Eye (tissue), 1 donor: Measurements from ENCODE around the gene IGSF9.

ENCODE experiments used
- DNase-seq: peaks from one replicate; pipeline ENCODE4 v3.0.0-alpha.2; 2015

IGSF9 gene

DNA sequence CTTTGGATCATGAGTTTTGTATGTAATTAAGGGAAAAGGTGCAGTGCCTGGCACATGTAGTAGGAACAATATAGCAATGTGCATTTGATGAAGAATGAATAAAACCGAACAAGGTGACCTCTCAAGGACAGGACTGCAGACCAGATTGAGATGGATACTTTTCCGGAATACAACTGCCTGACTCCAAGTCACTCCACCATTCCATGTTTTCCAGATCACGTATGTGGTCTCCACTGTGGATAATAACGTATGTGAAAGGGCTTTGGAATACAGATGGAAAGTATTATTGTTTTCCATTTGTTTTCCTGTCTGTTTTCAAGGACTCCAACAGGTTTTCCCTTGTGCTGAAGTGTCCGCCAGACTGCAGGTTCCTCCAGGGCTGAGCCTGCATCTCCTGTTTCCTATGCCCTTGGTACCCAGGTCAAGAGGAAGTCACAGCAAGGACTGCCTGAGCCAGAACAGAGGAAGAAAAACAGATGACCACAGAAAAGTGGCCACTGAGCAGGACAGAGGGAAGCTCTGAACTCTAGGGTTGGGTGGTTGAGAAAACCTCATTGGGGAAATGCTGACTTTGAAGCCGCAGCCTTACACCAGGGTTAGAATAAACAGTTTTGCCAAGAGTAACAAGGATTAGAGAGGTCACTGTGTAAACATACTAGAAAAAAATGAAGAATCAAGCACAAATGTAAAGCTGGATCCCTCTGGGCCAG is 49.4 kb downstream of the IGSF9 start:
- DNase-seq = no peak

DNA sequence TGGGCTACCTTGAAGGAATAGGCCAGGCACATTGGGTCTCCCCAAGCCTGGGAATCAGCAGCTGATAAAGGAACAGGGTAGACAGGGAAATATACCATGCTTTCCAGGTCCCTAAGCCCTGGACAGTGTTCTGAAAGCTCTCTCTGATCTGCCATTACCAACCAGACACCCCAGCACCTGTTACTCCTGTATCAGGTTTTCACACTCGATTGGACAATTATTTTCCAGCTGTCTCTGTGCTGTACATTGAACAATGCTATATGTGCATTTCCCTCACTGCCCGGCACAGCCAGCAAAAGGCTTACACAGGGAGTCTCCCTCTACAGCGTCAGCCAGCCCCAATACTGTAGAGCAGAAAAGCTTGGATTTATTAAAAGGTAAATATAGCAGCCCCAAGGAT is 50.1 kb downstream of the IGSF9 start:
- peak; percentile 38 for DNase-seq

DNA sequence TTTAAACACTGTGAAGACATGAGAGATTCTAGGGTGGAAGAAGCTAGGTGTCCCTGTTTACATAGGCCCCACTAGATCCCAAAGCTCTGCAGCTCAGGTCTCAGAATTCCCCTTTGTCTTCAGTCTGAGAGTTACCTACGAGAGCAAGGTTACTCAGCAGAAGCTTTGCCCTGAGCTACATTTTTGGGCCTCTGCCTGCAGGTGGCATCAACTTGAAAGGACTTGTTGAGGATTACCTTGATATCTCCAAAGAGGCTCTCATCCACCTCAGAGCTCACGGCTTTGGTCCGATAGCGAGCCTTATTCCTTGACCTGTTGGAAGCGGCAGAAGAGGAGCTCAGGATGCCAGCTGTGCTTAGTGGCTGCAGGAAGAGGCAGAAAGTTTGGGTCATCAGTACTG is 52.5 kb downstream of the IGSF9 start:
- no peak for DNase-seq

DNA sequence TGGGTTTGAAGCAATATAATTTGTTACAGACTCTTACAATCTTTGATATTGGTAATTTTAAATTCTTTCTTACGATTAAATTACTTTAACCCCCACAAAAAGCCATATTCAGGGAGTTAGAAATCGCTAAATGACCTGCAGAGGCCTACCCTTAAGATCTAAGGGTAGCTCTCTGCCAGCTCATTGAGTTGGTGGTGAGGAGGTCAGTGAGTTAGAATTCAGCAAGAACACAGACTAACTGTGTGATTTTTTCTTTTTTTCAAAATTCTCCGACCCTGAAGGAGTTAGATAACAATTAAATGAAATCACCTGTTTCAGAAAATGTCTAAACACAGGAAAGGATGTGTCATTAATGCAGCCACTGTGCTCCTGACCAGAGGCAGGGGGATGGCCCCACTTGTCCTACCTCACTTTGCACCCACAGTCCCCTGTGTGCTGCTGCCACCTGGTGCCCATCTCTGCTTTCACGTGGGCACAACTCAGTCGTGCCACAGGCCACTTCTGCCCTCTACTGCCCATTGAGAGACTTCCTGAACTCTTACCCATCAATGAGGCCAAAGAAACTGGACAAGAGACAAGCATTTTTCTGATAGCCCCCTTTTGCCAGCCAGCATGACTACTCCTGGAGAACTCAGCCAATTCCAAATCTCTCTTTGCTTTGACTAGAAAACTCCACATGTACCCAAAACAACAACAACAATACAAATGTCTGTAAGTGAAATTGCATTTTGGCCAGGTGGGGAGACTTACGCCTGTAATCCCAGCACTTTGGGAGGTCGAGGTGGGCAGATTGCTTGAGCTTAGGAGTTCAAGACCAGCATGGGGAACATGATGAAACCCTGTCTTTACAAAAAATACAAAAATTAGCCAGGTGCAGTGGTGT is 53.9 kb downstream of the IGSF9 start:
- DNase-seq = peak; percentile 87

DNA sequence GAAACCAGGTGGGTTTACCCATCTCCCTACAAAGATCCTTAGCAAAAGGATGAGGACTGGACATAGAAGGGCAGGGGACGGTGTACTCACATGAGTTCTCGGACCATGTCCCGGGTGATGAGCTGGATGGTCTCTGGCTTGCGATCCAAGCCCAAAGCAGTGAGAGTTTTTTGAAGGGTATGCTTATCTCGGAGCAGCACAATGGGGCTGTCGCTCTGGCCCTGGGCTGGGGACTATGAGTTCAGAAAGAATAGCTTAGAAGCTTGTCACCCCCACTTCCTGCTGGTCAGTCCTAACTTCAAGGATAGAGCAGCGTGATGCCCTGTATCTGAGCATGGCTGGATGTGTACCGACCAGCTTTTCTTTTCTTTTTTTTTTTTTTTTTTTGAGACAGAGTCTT is 55.0 kb downstream of the IGSF9 start:
- DNase-seq = no peak

DNA sequence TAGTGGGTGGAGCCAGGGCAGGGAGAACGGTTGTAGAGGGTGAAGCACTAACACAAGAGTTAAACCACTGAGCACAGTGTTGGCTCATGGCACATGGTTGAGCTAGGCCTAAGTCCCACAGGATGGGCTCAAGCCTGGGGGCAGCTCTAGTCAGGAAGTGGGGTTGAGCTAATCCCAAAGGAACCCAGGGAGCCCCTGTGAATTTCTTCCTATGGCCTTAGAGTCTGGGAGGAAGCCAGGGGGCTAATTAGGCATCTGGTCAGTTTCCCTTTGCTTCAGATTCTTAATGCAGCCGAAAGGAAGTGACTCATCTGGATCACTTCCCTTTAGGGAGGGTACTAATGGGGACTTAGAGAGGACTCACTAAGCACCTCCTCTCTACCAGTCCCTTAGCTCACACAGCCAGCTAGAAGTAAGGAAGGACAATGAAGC is 55.6 kb downstream of the IGSF9 start:
- DNase-seq = peak; percentile 50

DNA sequence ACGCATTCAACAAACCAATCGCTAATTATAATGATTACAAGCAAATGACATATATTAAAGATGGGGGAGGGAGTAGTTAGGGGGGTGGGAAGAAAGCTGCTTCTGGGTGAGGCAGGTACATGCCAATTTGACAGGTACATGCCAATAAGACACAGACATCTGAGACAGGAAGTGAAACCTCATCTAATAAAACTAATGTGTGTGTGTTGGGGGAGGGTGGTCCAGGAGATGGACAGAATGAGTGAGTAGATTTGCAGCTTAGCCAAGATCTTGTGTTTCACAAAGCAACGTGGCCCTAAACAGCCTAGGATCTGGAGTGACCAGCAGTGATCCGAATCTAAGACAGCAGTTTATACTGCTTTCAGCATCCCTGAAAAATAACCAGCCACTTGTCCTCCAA is 56.2 kb downstream of the IGSF9 start:
- DNase-seq = no peak

DNA sequence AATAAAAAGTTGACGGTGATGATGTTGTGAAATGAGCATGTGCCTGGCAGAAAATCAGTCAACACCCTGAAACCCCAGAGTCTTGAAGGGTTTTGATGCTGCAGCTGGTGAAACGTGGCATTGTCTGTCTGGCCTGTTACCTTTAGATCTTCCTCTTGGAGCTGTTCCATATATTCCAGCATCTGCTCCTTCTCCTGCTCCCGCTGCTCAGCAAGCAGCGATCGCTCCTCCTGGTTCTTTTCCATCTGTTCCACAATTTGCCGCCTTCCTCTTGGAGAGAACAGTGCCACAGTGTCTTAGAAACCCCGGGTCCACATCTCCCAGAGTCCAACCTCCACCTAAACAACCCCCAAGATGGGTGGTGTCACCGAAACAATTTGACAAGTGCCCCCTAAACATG is 61.1 kb downstream of the IGSF9 start:
- DNase-seq = no peak

DNA sequence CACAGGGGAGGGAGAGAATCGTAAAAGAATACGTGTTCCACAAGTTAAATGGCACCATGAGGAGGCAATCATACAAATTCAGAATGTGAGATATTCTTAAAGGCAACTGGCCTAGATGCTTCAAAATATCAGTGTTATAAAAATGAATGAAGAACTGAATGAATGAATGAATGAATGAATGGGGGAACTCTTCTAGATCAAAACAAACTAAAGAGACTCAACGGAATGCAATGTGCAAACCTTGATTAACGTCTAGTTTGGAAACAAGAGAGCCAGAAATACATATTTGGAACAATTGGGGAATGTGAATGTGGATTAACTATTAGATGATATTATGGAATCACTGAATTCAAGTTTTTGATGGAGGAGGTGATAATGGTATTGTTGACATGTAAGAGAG is 62.3 kb downstream of the IGSF9 start:
- no peak for DNase-seq

DNA sequence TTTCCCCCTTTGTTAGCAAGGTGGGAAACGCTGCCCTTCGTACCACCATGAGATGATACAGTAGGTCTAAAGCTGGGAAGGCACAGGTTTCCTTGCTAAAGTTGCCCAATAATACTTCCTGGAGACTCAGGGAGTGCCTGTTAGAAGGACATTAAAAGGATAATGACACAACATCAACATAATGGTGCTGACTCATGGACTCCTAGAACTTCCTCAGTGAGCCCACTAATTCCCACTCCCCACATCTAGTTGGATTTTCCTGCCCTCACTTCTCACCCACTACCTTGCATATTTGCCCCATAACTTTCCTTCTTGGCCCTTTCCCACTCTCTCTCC is 62.9 kb downstream of the IGSF9 start:
- no peak for DNase-seq

DNA sequence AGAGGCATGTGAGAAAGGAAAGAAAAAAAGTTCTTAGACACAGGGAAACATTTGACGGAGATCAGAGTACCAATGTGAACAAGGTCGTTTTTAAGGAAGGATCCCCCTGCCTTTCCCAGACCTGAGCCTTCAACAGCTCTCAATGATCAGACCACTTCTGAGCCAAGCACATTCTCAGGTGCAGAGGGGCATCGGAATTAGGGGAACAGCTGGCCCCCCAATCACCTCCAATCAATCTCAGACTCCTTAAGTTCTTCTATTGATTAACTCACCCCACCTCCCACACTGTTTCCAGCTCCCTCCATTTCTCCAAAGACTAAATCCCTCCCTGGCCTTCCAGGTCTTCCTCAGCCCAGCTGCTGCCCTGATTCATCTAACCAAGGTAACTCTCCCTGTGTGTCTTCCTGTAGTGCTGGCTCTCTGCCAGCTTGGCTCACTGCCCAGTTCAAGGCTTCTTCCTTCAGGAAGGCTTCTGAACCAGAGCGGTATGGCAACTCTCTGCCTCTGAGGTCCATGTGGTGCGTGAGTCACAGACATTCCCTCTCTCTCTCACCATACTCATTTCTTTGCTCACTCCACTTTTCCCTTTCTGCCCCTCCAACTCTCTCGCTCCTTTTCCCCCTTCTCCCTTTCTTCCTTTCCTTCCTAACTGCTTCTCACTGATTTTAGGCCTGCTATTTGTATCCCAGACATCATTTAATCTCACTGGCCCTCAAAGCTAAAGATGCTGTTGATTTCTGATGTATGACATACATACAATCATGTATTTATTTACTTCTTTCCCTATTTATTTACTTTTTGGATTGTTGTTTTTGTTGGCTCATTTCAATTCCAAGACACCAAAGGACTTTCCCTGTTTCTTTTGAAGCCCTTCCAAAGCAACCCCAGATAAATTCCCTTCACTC is 63.5 kb downstream of the IGSF9 start:
- peak; percentile 66 for DNase-seq

DNA sequence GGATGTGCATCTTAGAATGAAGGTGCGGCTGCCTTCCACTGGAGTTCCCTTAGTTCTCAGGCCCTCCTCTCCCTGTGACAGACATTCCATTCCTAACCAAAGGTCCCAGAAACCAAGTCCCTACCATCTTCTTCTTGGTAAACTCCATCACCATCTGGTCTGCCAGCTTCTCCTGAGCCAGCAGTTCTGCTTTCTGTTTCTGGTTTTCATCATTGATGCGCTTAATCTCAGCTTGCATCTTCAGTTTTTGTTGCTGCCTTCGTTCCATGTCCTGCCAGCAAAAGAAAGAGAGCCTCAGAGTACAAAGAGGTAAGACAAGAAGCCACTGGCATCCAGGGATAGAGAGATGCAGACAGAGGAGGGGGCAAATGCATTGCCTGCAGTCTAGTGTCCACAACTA is 65.0 kb downstream of the IGSF9 start:
- no peak for DNase-seq

DNA sequence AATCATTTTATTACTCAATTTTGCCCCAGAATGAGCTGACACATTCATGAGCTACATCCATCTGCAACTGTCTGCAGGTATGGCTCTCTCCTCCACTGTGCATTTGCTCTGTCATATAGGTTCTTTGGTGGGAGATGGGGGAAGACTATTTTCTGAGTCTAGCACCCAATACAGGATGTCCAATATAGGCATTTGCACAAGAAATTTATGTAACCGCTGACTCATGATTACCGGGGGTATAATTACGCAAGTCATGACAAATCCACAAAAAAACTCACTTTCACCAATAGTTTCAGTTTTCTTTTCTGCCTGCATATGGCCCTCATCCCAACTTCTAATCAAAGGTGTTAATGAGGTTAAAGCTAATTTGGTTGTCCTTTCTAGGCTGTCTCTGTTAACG is 65.4 kb downstream of the IGSF9 start:
- DNase-seq = no peak

DNA sequence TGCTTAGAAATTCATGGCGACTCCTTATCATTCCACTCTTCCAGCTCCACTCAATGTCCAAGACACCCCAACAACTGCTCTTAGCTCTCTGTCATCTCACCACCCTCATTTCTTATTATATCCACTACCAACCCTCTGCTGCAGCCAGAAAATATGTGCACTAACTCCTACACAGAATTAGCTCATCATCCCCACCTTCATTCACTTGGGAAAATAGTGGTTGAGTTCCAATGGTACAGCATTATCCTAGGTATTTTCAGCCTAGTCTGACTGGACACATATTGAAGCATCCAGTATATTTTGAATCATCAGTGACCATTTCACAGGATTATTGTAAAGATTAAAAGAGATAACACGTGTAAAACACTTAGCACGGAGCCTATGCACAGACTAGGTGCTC is 66.3 kb downstream of the IGSF9 start:
- no peak for DNase-seq

DNA sequence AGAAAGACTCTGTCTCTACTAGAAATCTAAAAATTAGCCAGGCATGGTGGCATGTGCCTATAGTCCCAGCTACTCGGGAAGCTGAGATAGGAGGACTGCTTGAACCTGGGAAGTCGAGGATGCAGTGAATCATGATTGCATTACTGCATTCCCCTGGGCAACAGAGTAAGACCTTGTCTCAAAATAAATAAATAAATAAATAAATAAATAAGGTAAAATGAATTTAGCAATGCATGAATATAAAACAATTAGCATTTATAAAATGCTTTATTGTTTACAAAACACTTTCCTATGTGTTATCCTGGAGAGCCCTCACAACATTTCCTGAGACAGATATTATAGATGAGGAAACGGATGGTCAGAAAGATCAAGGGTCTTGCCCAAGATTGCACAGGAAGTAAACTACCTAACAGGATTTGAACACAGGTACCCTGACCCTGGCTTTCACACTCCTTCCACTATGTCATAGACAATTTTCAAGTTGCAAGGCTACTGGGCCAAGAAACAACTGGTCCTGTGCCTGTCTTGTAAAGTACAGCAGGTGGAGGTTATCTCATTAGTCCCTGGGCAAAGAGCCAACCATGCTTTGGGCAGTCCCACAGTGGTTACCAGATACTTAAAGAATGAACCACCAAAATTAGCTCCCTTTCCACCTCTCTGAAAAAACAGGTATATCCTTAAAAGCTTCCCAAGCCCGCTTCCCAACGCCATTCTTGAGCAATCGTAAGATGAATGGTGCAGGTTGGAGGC is 67.5 kb downstream of the IGSF9 start:
- DNase-seq = no peak
